AG10803 (cell line): ENCODE data around the gene LAMA3.
"Not testable (repeated sequence)": the region's sequence is repeated elsewhere in the genome, so short reads cannot be mapped to it uniquely, and the experiment has no call there.

ENCODE experiments used
- DNase-seq: peaks from one replicate; pipeline ENCODE4 v3.0.0; 2010; ENCODE audit warnings: low read depth
- H3K4me3 ChIP-seq: 2 replicates; pipeline ENCODE4 v1.5.1; 2011; ENCODE audit warnings: mild to moderate bottlenecking, low read length, control low read depth
- TF ChIP-seq, protein P1 (sequence below): conservative IDR thresholded peaks from 2 replicates; pipeline ENCODE4 v1.5.1; 2011; ENCODE audit warnings: mild to moderate bottlenecking, low read length, control low read depth, inconsistent platforms

The LAMA3 gene

DNA sequence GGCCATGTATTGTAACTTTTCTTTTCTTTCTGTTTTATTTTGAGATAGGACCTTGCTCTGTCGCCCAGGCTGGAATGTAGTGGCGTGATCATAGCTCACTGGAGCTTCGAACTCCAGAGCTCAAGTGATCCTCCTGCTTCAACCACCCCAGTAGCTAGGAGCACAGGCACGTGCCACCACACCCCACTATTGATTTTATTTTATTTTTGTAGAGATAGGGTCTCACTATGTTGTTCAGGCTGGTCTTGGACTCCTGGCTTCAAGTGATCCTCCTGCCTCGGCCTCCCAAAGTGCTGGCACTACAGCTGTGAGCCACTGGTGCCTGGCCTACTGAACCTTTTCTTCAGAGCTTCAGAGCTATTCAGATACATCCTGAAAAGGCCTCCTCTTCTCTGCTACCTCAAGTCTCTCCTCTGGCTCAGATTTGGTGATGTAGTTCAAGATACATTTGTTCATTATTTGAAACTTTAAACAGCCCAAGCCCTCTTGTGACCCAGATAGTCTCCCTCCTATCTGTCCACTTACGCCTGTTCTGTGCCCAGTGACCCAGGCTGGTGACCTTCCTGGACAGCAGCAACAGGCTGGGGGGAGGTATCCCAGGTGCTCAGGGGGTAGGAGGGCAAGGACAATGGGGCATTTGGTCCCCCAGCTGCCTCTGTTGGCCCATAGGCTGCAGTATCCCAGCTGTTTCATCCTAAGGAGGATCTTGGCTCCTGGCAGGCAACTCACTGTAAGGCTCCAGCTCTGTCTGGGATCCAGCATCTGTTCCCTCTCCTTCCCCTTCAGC, 38.6 kb downstream of the LAMA3 start:
- TF ChIP-seq, protein P1, sequence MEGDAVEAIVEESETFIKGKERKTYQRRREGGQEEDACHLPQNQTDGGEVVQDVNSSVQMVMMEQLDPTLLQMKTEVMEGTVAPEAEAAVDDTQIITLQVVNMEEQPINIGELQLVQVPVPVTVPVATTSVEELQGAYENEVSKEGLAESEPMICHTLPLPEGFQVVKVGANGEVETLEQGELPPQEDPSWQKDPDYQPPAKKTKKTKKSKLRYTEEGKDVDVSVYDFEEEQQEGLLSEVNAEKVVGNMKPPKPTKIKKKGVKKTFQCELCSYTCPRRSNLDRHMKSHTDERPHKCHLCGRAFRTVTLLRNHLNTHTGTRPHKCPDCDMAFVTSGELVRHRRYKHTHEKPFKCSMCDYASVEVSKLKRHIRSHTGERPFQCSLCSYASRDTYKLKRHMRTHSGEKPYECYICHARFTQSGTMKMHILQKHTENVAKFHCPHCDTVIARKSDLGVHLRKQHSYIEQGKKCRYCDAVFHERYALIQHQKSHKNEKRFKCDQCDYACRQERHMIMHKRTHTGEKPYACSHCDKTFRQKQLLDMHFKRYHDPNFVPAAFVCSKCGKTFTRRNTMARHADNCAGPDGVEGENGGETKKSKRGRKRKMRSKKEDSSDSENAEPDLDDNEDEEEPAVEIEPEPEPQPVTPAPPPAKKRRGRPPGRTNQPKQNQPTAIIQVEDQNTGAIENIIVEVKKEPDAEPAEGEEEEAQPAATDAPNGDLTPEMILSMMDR = no peak
- H3K4me3 ChIP-seq = no peak overlapping the region
- DNase-seq = no peak

DNA sequence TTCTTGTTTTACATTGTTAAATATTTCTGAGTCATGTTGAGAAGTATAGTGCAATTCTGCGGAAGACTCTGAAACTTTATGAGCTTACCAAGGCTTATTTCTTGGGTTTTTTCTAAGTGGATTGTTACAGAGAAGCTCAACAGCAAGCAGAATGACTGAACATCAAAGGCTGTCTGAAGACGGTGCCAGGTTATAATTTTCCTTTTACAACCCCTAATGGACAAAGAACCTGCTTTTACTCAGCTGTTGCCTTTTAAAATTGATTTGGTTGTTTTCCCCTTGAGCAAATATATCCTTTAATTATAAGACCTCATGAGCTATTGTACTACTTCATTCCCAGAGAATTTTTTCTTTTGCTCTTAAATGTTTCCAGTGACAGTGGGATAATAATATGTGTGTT, 41.6 kb downstream of the LAMA3 start:
- no peak overlapping the region for H3K4me3 ChIP-seq
- TF ChIP-seq, protein P1 = no peak
- no peak for DNase-seq

- no peak overlapping the region for H3K4me3 ChIP-seq
- no peak for DNase-seq
- TF ChIP-seq, protein P1 = no peak
Observed at GRCh38 chr18:23731861-23732260, 42.6 kb downstream of the LAMA3 start.

DNA sequence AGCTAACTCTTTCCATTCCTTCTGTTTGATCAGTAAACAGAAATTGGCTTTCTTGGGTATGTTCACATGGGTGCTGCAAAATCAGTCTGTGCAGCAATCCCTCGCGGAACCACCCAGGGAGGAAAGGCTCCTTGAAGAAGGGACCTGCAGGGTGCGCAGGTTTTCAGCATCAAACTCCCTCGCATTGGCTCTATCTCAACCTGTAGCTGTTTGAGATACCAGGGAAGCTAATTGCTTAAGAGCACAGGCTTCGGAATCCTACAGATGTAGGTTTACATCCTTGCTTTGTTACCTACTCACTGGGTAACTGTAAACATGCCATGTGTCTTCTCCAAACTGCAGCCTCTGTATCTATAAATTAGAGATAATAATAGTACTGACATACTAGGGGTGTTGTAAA, 43.2 kb downstream of the LAMA3 start:
- DNase-seq = no peak
- no peak overlapping the region for H3K4me3 ChIP-seq
- TF ChIP-seq, protein P1 = no peak

- DNase-seq, H3K4me3 ChIP-seq: not testable (repeated sequence)
Observed at GRCh38 chr18:23733265-23733664, 44.0 kb downstream of the LAMA3 start.

- H3K4me3 ChIP-seq = no peak overlapping the region
- TF ChIP-seq, protein P1 = no peak
- DNase-seq = no peak
Observed at GRCh38 chr18:23733895-23734294, 44.6 kb downstream of the LAMA3 start.

DNA sequence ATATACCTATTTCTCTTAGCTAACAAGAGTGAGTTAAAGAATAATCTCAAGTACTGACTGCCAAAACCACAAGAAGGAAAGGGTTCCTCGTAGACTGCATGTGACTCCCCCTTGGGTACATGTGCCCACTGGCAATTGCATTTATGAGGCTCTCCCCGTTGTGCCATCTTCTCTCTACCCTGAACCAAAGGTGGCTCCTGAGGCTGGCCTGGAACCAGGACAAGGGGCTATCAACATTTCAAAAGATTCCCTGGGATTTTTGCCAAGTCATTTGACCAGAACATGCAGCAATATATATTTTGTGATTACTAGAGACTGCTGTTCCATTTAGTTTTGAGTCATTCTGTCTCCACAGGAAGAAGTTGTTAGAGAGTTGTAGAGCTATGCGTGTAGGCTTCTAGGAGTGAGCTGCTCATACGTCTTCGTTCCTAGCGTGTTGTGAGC, 45.8 kb downstream of the LAMA3 start:
- no peak for DNase-seq
- TF ChIP-seq, protein P1 = no peak

More for the DNA sequence above, 45.8 kb downstream of the LAMA3 start:
- no peak overlapping the region for H3K4me3 ChIP-seq
